Measurements from ENCODE around the gene CCND3.
A peak's percentile ranks its signal among the peaks of the same experiment; 100 is the strongest.

Gene CCND3

GRCh38 chr6:41936073-41936837 lies 5.4 kb downstream of the CCND3 start:
- Histone ChIP-seq H3K27me3 (ENCODE audit: control insufficient read depth in 1 of 2, insufficient read depth in 2 of 2, low read length in 2 of 2) (no peaks in the 10 kb centered on the region), H3K9me3 (ENCODE audit: control insufficient read depth in 2 of 2, low read length in 2 of 2) (no peaks in the 10 kb centered on the region), H3K4me1 (ENCODE audit: control insufficient read depth, insufficient read depth, low read length) (peaks cover 42% of the 10 kb centered on the region), H3K9ac (ENCODE audit: low read length in 2 of 2) (peak overlapping the region in 1 of 2 donors; percentile 28), H3K36me3 (ENCODE audit: control insufficient read depth in 2 of 2, insufficient read depth in 2 of 2, low read length in 2 of 2) (peaks cover 39% of the 10 kb centered on the region in 2 donors), H3K27ac (ENCODE audit: low read length) (peak overlapping the region; percentile 31), H3K4me3 (ENCODE audit: low read length in 2 of 2) (peak overlapping the region in 1 of 2 donors; percentile 34)

- H3K4me3 ChIP-seq (ENCODE audit: low read length in 2 of 2): no peak overlapping the region
- peaks cover 41 to 45% of the 10 kb centered on the region in 2 donors for H3K36me3 ChIP-seq (ENCODE audit: control insufficient read depth in 2 of 2, insufficient read depth in 2 of 2, low read length in 2 of 2)
- no peaks in the 10 kb centered on the region for H3K27me3 ChIP-seq (ENCODE audit: control insufficient read depth in 1 of 2, insufficient read depth in 2 of 2, low read length in 2 of 2)
- H3K4me1 ChIP-seq (ENCODE audit: control insufficient read depth, insufficient read depth, low read length): peaks cover 39% of the 10 kb centered on the region
- H3K9ac ChIP-seq (ENCODE audit: low read length in 2 of 2): no peak overlapping the region
- no peak overlapping the region for H3K27ac ChIP-seq (ENCODE audit: low read length)
- H3K9me3 ChIP-seq (ENCODE audit: control insufficient read depth in 2 of 2, low read length in 2 of 2): no peaks in the 10 kb centered on the region
Measured at GRCh38 chr6:41935685-41936072, 5.9 kb downstream of the CCND3 start.

- Histone ChIP-seq H3K9ac (ENCODE audit: low read length in 2 of 2) (no peak overlapping the region), H3K27ac (ENCODE audit: low read length) (no peak overlapping the region), H3K27me3 (ENCODE audit: control insufficient read depth in 1 of 2, insufficient read depth in 2 of 2, low read length in 2 of 2) (no peaks in the 10 kb centered on the region), H3K9me3 (ENCODE audit: control insufficient read depth in 2 of 2, low read length in 2 of 2) (no peaks in the 10 kb centered on the region), H3K4me1 (ENCODE audit: control insufficient read depth, insufficient read depth, low read length) (peaks cover 34% of the 10 kb centered on the region), H3K4me3 (ENCODE audit: low read length in 2 of 2) (no peak overlapping the region), H3K36me3 (ENCODE audit: control insufficient read depth in 2 of 2, insufficient read depth in 2 of 2, low read length in 2 of 2) (peaks cover 44 to 49% of the 10 kb centered on the region in 2 donors)
Measured at GRCh38 chr6:41935193-41935574, 6.4 kb downstream of the CCND3 start.

GRCh38 chr6:41934278-41935192 lies 7.1 kb downstream of the CCND3 start:
- H3K27ac ChIP-seq (ENCODE audit: low read length): no peak overlapping the region

GRCh38 chr6:41932378-41932777 lies 9.2 kb downstream of the CCND3 start:
- H3K9ac ChIP-seq (ENCODE audit: low read length in 2 of 2): no peak overlapping the region
- no peak overlapping the region for H3K27ac ChIP-seq (ENCODE audit: low read length)
- H3K27me3 ChIP-seq (ENCODE audit: control insufficient read depth in 1 of 2, insufficient read depth in 2 of 2, low read length in 2 of 2): no peaks in the 10 kb centered on the region
- H3K9me3 ChIP-seq (ENCODE audit: control insufficient read depth in 2 of 2, low read length in 2 of 2): no peaks in the 10 kb centered on the region
- H3K36me3 ChIP-seq (ENCODE audit: control insufficient read depth in 2 of 2, insufficient read depth in 2 of 2, low read length in 2 of 2): peaks cover 70% of the 10 kb centered on the region in 2 donors
- no peak overlapping the region for H3K4me3 ChIP-seq (ENCODE audit: low read length in 2 of 2)
- peaks cover 11% of the 10 kb centered on the region for H3K4me1 ChIP-seq (ENCODE audit: control insufficient read depth, insufficient read depth, low read length)

More at GRCh38 chr6:41934278-41935192, 7.1 kb downstream of the CCND3 start:
- H3K27me3 ChIP-seq (ENCODE audit: control insufficient read depth in 1 of 2, insufficient read depth in 2 of 2, low read length in 2 of 2): no peaks in the 10 kb centered on the region
- peaks cover 51 to 55% of the 10 kb centered on the region in 2 donors for H3K36me3 ChIP-seq (ENCODE audit: control insufficient read depth in 2 of 2, insufficient read depth in 2 of 2, low read length in 2 of 2)
- no peaks in the 10 kb centered on the region for H3K9me3 ChIP-seq (ENCODE audit: control insufficient read depth in 2 of 2, low read length in 2 of 2)
- H3K9ac ChIP-seq (ENCODE audit: low read length in 2 of 2): no peak overlapping the region
- no peak overlapping the region for H3K4me3 ChIP-seq (ENCODE audit: low read length in 2 of 2)
- H3K4me1 ChIP-seq (ENCODE audit: control insufficient read depth, insufficient read depth, low read length): peaks cover 28% of the 10 kb centered on the region

- Histone ChIP-seq H3K4me3 (ENCODE audit: low read length in 2 of 2) (no peak overlapping the region), H3K9ac (ENCODE audit: low read length in 2 of 2) (no peak overlapping the region), H3K9me3 (ENCODE audit: control insufficient read depth in 2 of 2, low read length in 2 of 2) (no peaks in the 10 kb centered on the region), H3K36me3 (ENCODE audit: control insufficient read depth in 2 of 2, insufficient read depth in 2 of 2, low read length in 2 of 2) (peaks cover 72% of the 10 kb centered on the region in 2 donors), H3K4me1 (ENCODE audit: control insufficient read depth, insufficient read depth, low read length) (peaks cover 10% of the 10 kb centered on the region), H3K27ac (ENCODE audit: low read length) (no peak overlapping the region), H3K27me3 (ENCODE audit: control insufficient read depth in 1 of 2, insufficient read depth in 2 of 2, low read length in 2 of 2) (no peaks in the 10 kb centered on the region)
Measured at GRCh38 chr6:41931792-41932191, 9.8 kb downstream of the CCND3 start.

- Histone ChIP-seq H3K4me1 (ENCODE audit: control insufficient read depth, insufficient read depth, low read length) (no peaks in the 10 kb centered on the region), H3K36me3 (ENCODE audit: control insufficient read depth in 2 of 2, insufficient read depth in 2 of 2, low read length in 2 of 2) (peaks cover 59 to 64% of the 10 kb centered on the region in 2 donors), H3K9me3 (ENCODE audit: control insufficient read depth in 2 of 2, low read length in 2 of 2) (no peaks in the 10 kb centered on the region), H3K27me3 (ENCODE audit: control insufficient read depth in 1 of 2, insufficient read depth in 2 of 2, low read length in 2 of 2) (no peaks in the 10 kb centered on the region), H3K9ac (ENCODE audit: low read length in 2 of 2) (no peak overlapping the region), H3K4me3 (ENCODE audit: low read length in 2 of 2) (no peak overlapping the region), H3K27ac (ENCODE audit: low read length) (no peak overlapping the region)
Measured at GRCh38 chr6:41929924-41930323, 11.7 kb downstream of the CCND3 start.

DNA sequence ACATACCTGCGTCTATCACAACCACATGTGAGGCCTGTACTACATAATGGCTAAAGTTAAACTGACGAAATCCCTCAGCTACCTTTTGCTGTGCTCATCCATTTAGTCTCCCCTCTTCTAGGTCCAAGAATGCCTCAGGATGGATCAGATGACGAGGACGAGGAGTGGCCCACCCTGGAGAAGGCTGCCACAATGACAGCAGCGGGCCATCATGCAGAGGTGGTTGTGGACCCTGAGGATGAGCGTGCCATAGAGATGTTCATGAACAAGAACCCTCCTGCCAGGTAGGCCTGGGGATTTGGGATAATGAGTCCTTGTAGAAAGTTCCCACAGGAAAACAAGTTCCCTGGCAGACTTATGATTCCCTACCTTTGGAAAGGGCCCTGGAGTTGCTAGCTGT lies 14.4 kb downstream of the CCND3 start:
- Histone ChIP-seq H3K9me3 (ENCODE audit: control insufficient read depth in 2 of 2, low read length in 2 of 2) (no peaks in the 10 kb centered on the region), H3K9ac (ENCODE audit: low read length in 2 of 2) (no peak overlapping the region), H3K27ac (ENCODE audit: low read length) (no peak overlapping the region), H3K4me3 (ENCODE audit: low read length in 2 of 2) (no peak overlapping the region), H3K27me3 (ENCODE audit: control insufficient read depth in 1 of 2, insufficient read depth in 2 of 2, low read length in 2 of 2) (no peaks in the 10 kb centered on the region), H3K36me3 (ENCODE audit: control insufficient read depth in 2 of 2, insufficient read depth in 2 of 2, low read length in 2 of 2) (peaks cover 43 to 44% of the 10 kb centered on the region in 2 donors), H3K4me1 (ENCODE audit: control insufficient read depth, insufficient read depth, low read length) (peaks cover 2% of the 10 kb centered on the region)

GRCh38 chr6:41922154-41922553 lies 19.5 kb downstream of the CCND3 start:
- Histone ChIP-seq H3K4me1 (ENCODE audit: control insufficient read depth, insufficient read depth, low read length) (peaks cover 20% of the 10 kb centered on the region), H3K4me3 (ENCODE audit: low read length in 2 of 2) (peak overlapping the region; percentile 98 to 99), H3K9me3 (ENCODE audit: control insufficient read depth in 2 of 2, low read length in 2 of 2) (no peaks in the 10 kb centered on the region), H3K9ac (ENCODE audit: low read length in 2 of 2) (peak overlapping the region; percentile 88 to 99), H3K27me3 (ENCODE audit: control insufficient read depth in 1 of 2, insufficient read depth in 2 of 2, low read length in 2 of 2) (no peaks in the 10 kb centered on the region), H3K36me3 (ENCODE audit: control insufficient read depth in 2 of 2, insufficient read depth in 2 of 2, low read length in 2 of 2) (peaks cover under 1 to 3% of the 10 kb centered on the region in 2 donors), H3K27ac (ENCODE audit: low read length) (no peak overlapping the region)

DNA sequence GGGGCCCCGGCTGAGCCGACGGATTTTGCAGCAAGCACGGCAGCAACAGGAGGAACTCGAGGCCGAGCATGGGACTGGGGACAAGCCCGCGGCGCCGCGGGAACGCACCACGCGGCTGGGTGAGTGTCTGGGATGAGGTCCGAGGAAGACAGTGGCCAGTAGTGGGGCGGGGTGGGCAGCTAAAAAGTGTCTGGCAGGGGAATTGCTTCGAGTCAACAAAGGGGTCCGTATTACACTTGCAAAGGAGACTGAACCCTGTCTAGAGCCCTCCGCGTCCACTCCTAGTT lies 20.0 kb downstream of the CCND3 start:
- no peaks in the 10 kb centered on the region for H3K27me3 ChIP-seq (ENCODE audit: control insufficient read depth in 1 of 2, insufficient read depth in 2 of 2, low read length in 2 of 2)
- peak overlapping the region; percentile 98 to 99 for H3K4me3 ChIP-seq (ENCODE audit: low read length in 2 of 2)

More for the DNA sequence above, 20.0 kb downstream of the CCND3 start:
- Histone ChIP-seq H3K9ac (ENCODE audit: low read length in 2 of 2) (peak overlapping the region; percentile 88 to 99), H3K4me1 (ENCODE audit: control insufficient read depth, insufficient read depth, low read length) (peaks cover 20% of the 10 kb centered on the region), H3K27ac (ENCODE audit: low read length) (peak overlapping the region; percentile 98), H3K9me3 (ENCODE audit: control insufficient read depth in 2 of 2, low read length in 2 of 2) (no peaks in the 10 kb centered on the region), H3K36me3 (ENCODE audit: control insufficient read depth in 2 of 2, insufficient read depth in 2 of 2, low read length in 2 of 2) (peaks cover 1 to 2% of the 10 kb centered on the region in 2 donors)

Measured in stomach smooth muscle (tissue), 2 donors.